Mesendoderm (in vitro differentiated cells): Measurements from ENCODE around the gene KLHL26.
A peak's percentile ranks its signal among the peaks of the same experiment; 100 is the strongest.

Experiments used
- DNase-seq: peaks from one replicate; pipeline ENCODE4 v3.0.0; 2013
- H2AK5ac ChIP-seq: 2 replicates; pipeline ENCODE4 v1.6.1; 2013; ENCODE audit warnings: low read length, inconsistent platforms
- H2BK120ac ChIP-seq: 2 replicates; pipeline ENCODE4 v1.6.1; 2013; ENCODE audit warnings: low read depth, mild to moderate bottlenecking, low read length, moderate library complexity, mixed read lengths
- H2BK15ac ChIP-seq: replicated peaks from 2 replicates; pipeline ENCODE4 v1.6.1; 2013; ENCODE audit warnings: low read depth, mild to moderate bottlenecking, moderate library complexity
- H2BK5ac ChIP-seq: 2 replicates; pipeline ENCODE4 v1.6.1; 2013; ENCODE audit warnings: low read length, inconsistent platforms
- H3K18ac ChIP-seq: 2 replicates; pipeline ENCODE4 v1.6.1; 2013; ENCODE audit warnings: mild to moderate bottlenecking, low read length, mixed read lengths
- H3K23ac ChIP-seq: one replicate; pipeline ENCODE4 v1.6.1; 2013; ENCODE audit warnings: low read length
- H3K27ac ChIP-seq: 2 replicates; pipeline ENCODE4 v1.5.1; 2013; ENCODE audit warnings: low read depth, mild to moderate bottlenecking, inconsistent platforms, low read length, moderate library complexity
- H3K27me3 ChIP-seq: 2 replicates; pipeline ENCODE4 v1.6.1; 2013; ENCODE audit warnings: low read length, control low read depth, mild to moderate bottlenecking, inconsistent platforms; ENCODE audit not compliant: insufficient read depth, poor library complexity
- H3K36me3 ChIP-seq: 2 replicates; pipeline ENCODE4 v1.6.1; 2013; ENCODE audit warnings: low read length, inconsistent platforms; ENCODE audit not compliant: control insufficient read depth, insufficient read depth
- H3K4ac ChIP-seq: one replicate; pipeline ENCODE4 v1.6.1; 2013; ENCODE audit warnings: low read depth, mild to moderate bottlenecking, low read length, moderate library complexity
- H3K4me1 ChIP-seq: 2 replicates; pipeline ENCODE4 v1.6.1; 2013; ENCODE audit warnings: low read depth, low read length, inconsistent platforms; ENCODE audit not compliant: control insufficient read depth
- H3K4me2 ChIP-seq: 2 replicates; pipeline ENCODE4 v1.6.1; 2013; ENCODE audit warnings: low read length
- H3K4me3 ChIP-seq: 2 replicates; pipeline ENCODE4 v1.5.1; 2013; ENCODE audit warnings: mild to moderate bottlenecking, low read length
- H3K56ac ChIP-seq: one replicate; pipeline ENCODE4 v1.6.1; 2013; ENCODE audit warnings: low read length
- H3K79me1 ChIP-seq: 2 replicates; pipeline ENCODE4 v1.6.1; 2013; ENCODE audit warnings: low read length, inconsistent platforms
- H3K79me2 ChIP-seq: 2 replicates; pipeline ENCODE4 v1.6.1; 2013; ENCODE audit warnings: mild to moderate bottlenecking, low read length; ENCODE audit not compliant: control insufficient read depth, insufficient read depth
- H3K9ac ChIP-seq: 2 replicates; pipeline ENCODE4 v1.6.1; 2013; ENCODE audit warnings: low read length, inconsistent platforms
- H4K5ac ChIP-seq: one replicate; pipeline ENCODE4 v1.6.1; 2013; ENCODE audit warnings: low read length
- H4K8ac ChIP-seq: one replicate; pipeline ENCODE4 v1.6.1; 2013; ENCODE audit warnings: low read depth, mild to moderate bottlenecking, control low read depth, low read length, moderate library complexity
- WGBS: extraction: QIAGEN DNeasy Blood & Tissue Kit; methylation state at CpG from one replicate; pipeline ENCODE4 v1.1.7; 2013; ENCODE audit warnings: low lambda C conversion rate, missing lambda C conversion rate; ENCODE audit not compliant: insufficient coverage; ENCODE audit errors: extremely low coverage; 5-methylcytosine and 5-hydroxymethylcytosine counted together

KLHL26 gene

DNA sequence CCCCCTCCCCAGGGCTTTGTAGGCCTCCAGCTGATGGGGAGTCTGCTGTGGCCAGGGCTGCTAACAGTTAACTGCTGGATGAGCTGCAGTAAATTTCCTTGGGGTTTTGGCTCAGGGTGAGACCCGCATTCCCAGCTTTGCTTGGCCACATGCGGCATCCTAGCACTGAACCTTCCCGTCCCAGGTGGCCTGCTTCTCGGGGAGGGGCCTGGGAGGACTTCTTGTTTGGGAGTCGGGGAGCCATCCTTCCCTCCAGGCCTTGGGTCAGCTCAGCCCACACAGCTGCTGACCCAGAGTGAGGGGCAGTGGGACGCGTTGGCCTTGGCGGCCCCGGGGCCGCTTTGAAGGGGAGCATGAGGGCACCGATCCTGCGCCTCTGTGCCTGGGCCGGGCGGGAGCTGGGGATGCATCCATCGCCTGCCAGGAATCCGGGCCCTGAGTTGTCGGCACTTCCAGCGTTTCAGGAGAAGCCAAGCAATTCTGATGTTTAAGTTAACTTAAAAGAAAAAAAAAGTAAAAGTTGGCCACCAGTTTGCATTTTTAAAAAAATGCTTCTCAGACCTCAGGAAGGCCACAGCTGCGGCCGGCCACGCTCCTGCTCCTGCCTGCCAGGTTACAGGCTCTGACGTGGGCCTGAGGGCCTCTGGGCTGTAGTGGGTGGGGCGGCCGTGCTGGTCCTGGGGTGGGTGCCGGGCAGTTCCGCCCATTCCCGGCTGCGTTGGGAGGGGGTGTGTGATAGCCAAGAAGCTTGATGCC is 74.3 kb downstream of the KLHL26 start:
- Histone ChIP-seq H3K4me1 (no peaks in the 10 kb centered on the region), H2BK120ac (no peak overlapping the region), H4K8ac (no peak overlapping the region), H2BK5ac (no peak overlapping the region), H2BK15ac (no peak overlapping the region), H3K27ac (no peak overlapping the region), H3K4ac (no peak overlapping the region), H3K56ac (no peak overlapping the region), H3K4me3 (no peak overlapping the region), H3K4me2 (no peak overlapping the region), H3K79me2 (no peaks in the 10 kb centered on the region), H3K36me3 (no peaks in the 10 kb centered on the region), H3K18ac (no peak overlapping the region), H4K5ac (no peak overlapping the region), H3K27me3 (no peaks in the 10 kb centered on the region), H3K9ac (no peak overlapping the region), H2AK5ac (no peak overlapping the region), H3K79me1 (peaks cover 2% of the 10 kb centered on the region), H3K23ac (no peak overlapping the region)
- no CpG with 5 or more reads among the region's 28 CpGs for WGBS
- DNase-seq, result no peak

DNA sequence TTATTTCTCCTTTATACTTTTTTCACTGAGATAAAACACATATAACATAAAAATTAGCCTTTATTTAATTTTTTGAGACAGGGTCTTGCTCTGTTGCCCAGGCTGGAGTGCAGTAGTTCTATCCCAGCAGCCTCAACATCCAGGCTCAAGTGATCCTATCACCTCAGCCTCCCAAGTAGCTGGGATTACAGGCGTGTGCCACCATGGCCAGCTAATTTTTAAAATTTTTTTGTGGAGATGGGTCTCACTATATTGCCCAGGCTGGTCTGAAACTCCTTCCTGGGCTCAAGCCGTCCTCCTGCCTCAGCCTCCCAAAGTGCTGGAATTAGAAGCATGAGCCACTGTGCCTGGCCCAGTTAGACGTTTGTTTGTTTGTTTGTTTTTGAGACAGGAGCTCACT is 75.1 kb downstream of the KLHL26 start:
- Histone ChIP-seq H3K23ac (no peak overlapping the region), H3K4me3 (no peak overlapping the region), H3K4me1 (no peaks in the 10 kb centered on the region), H2BK120ac (no peak overlapping the region), H3K79me2 (no peaks in the 10 kb centered on the region), H4K5ac (no peak overlapping the region), H3K18ac (no peak overlapping the region), H4K8ac (no peak overlapping the region), H3K79me1 (peaks cover 4% of the 10 kb centered on the region), H2AK5ac (no peak overlapping the region), H2BK15ac (no peak overlapping the region), H3K4ac (no peak overlapping the region), H3K27me3 (no peaks in the 10 kb centered on the region), H3K4me2 (no peak overlapping the region), H2BK5ac (no peak overlapping the region), H3K56ac (no peak overlapping the region), H3K27ac (no peak overlapping the region), H3K9ac (no peak overlapping the region), H3K36me3 (no peaks in the 10 kb centered on the region)
- no peak for DNase-seq
- no CpG with 5 or more reads among the region's 3 CpGs for WGBS

DNA sequence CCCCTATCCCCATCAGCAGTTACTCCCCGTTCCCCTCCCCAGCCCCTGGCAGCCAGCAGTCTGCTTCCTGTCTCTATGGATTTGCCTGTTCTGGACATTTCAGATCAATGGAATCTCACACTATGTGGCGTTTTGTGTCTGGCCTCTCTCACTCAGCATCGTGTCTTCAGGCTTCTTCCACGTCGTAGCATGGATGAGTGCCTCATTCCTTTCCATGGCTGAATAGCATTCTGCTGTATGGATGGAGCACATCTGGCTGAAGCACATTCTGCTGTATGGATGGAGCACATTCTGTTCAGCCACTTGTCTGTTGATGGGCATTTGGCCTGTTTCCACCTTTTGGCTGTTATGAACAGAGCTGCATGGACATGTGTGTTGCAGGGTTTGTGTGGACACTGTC is 76.2 kb downstream of the KLHL26 start:
- Histone ChIP-seq H3K4me2 (no peak overlapping the region), H3K9ac (no peak overlapping the region), H3K23ac (no peak overlapping the region), H3K79me1 (peaks cover 2% of the 10 kb centered on the region), H4K5ac (no peak overlapping the region), H2AK5ac (no peak overlapping the region), H3K56ac (no peak overlapping the region), H3K4ac (no peak overlapping the region), H2BK5ac (no peak overlapping the region), H3K36me3 (no peaks in the 10 kb centered on the region), H2BK15ac (no peak overlapping the region), H3K27me3 (no peaks in the 10 kb centered on the region), H3K4me1 (no peaks in the 10 kb centered on the region), H3K27ac (no peak overlapping the region), H4K8ac (no peak overlapping the region), H3K18ac (no peak overlapping the region), H3K4me3 (no peak overlapping the region), H2BK120ac (no peak overlapping the region), H3K79me2 (no peaks in the 10 kb centered on the region)
- no CpG with 5 or more reads among the region's 5 CpGs for WGBS
- DNase-seq, result peak; percentile 26

DNA sequence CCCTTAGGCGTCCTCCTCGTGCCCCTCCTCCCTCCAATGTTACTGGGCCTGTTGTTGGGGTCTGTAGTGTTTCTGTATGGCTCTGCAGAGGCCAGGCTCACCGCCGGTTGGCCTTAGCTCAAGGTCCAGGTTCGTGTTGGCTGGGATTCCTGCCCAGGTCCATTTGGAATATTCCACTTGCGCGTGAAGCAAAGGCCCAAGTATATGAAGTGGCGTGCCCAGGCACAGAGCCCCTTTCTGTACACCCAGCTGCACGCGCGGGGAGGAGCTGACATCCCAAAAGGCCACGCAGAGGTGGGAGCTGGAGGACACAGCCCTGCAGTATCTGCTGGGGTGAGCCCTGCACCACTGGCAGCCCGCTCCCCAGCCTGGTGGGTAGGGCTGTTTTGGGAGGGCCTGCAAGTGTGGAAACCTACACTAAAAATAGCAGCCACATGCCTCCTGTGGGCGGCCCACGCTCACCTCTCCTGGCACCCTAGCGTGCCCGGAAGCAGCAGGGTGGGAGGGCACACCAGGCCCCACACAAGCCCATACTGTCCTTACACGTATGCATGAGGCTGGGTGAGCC is 76.8 kb downstream of the KLHL26 start:
- no CpG with 5 or more reads among the region's 18 CpGs for WGBS
- no peak overlapping the region for H3K9ac ChIP-seq
- H3K18ac ChIP-seq, result no peak overlapping the region
- H3K4me1 ChIP-seq, result no peaks in the 10 kb centered on the region
- no peak overlapping the region for H3K4ac ChIP-seq
- no peak overlapping the region for H3K4me2 ChIP-seq
- no peaks in the 10 kb centered on the region for H3K36me3 ChIP-seq
- H2BK120ac ChIP-seq, result no peak overlapping the region
- no peaks in the 10 kb centered on the region for H3K27me3 ChIP-seq
- H3K79me2 ChIP-seq, result no peaks in the 10 kb centered on the region
- no peak overlapping the region for H3K23ac ChIP-seq
- H4K5ac ChIP-seq, result no peak overlapping the region
- H3K4me3 ChIP-seq, result no peak overlapping the region
- no peak overlapping the region for H3K27ac ChIP-seq
- no peak overlapping the region for H2AK5ac ChIP-seq
- DNase-seq, result no peak
- no peak overlapping the region for H4K8ac ChIP-seq
- H2BK15ac ChIP-seq, result no peak overlapping the region
- no peak overlapping the region for H2BK5ac ChIP-seq
- peaks cover 2% of the 10 kb centered on the region for H3K79me1 ChIP-seq
- H3K56ac ChIP-seq, result no peak overlapping the region

DNA sequence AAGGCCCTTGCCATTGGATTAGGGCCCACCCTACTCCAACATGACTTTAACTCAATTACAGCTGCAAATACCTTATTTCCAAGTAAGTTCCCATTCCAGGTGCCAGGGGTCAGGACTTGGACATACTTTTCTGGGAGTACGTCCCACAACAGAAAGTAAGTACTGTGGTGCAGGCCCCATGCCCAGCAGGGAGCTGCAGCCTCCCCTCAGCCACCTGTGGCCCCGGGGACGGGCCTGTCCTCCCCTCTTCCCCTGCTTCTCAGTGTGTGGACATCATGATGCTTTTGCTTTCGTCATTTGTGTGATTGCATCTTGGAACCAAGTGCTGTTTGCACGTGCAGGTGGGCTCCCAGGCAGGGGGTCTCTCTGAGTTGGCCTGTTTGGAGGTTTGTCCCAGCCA is 78.6 kb downstream of the KLHL26 start:
- no peak overlapping the region for H4K8ac ChIP-seq
- no peak overlapping the region for H3K23ac ChIP-seq
- H3K79me1 ChIP-seq, result peaks cover 2% of the 10 kb centered on the region
- no peaks in the 10 kb centered on the region for H3K4me1 ChIP-seq
- no peak overlapping the region for H3K9ac ChIP-seq
- H2AK5ac ChIP-seq, result no peak overlapping the region
- no peak overlapping the region for H2BK120ac ChIP-seq
- no peak overlapping the region for H3K27ac ChIP-seq
- no peak overlapping the region for H2BK5ac ChIP-seq
- no peak overlapping the region for H3K56ac ChIP-seq
- H3K79me2 ChIP-seq, result no peaks in the 10 kb centered on the region
- no peak overlapping the region for H3K18ac ChIP-seq
- no peaks in the 10 kb centered on the region for H3K27me3 ChIP-seq
- no peak overlapping the region for H3K4me3 ChIP-seq
- no peak for DNase-seq
- no peak overlapping the region for H4K5ac ChIP-seq
- H2BK15ac ChIP-seq, result no peak overlapping the region
- WGBS, result no CpG with 5 or more reads among the region's 5 CpGs
- no peak overlapping the region for H3K4me2 ChIP-seq
- H3K36me3 ChIP-seq, result no peaks in the 10 kb centered on the region
- no peak overlapping the region for H3K4ac ChIP-seq

DNA sequence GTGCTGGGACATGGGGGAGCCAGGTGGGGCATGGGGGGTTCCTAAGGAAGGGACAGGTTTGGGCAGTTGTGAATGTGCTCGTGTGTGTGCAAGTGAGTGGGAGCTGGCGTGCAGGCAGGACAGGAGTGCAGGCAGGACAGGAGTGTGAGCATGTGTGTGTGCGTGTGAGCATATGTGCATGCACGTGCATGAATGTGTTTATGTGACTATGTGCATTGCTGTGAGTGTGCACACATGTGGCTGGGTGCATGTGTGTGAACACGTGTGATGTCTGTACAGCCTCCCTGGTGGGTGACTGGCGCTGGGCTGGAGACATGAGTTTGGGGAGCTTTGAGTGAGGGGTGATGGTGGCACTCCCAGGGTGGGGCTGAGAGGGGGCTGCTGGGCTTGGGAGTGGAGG is 80.0 kb downstream of the KLHL26 start:
- H4K8ac ChIP-seq, result no peak overlapping the region
- no peak for DNase-seq

More for the DNA sequence above, 80.0 kb downstream of the KLHL26 start:
- no peak overlapping the region for H3K56ac ChIP-seq
- H3K27me3 ChIP-seq, result no peaks in the 10 kb centered on the region
- H3K4ac ChIP-seq, result no peak overlapping the region
- H2BK5ac ChIP-seq, result no peak overlapping the region
- no peak overlapping the region for H2BK120ac ChIP-seq
- no peak overlapping the region for H3K4me3 ChIP-seq
- peaks cover 2% of the 10 kb centered on the region for H3K79me1 ChIP-seq
- H3K4me2 ChIP-seq, result no peak overlapping the region
- no peak overlapping the region for H3K23ac ChIP-seq
- no peak overlapping the region for H3K18ac ChIP-seq
- no peaks in the 10 kb centered on the region for H3K36me3 ChIP-seq
- H3K9ac ChIP-seq, result no peak overlapping the region
- no peaks in the 10 kb centered on the region for H3K4me1 ChIP-seq
- no peak overlapping the region for H2BK15ac ChIP-seq
- WGBS, result no CpG with 5 or more reads among the region's 6 CpGs
- no peak overlapping the region for H4K5ac ChIP-seq
- no peaks in the 10 kb centered on the region for H3K79me2 ChIP-seq
- H3K27ac ChIP-seq, result no peak overlapping the region
- H2AK5ac ChIP-seq, result no peak overlapping the region
